SJSA1 (cell line): ENCODE measurements around the gene TMEM182. TPM values are rescaled to one million over a fixed set of nuclear protein-coding genes. Genes with fewer than 3 reads are reported as not detected.

Source experiments
- DNase-seq, 2 experiments: peaks; one replicate each; pipeline ENCODE4 v3.0.0-alpha.2; 2015 to 2020; ENCODE audit warnings: low spot score in 2 of 2, low read depth in 1 of 2
- H3K27ac ChIP-seq: fragments of 250-450 bp; sonication (Bioruptor Pico); 2 replicates; pipeline ENCODE4 v1.5.1; 2020; ENCODE audit warnings: mild to moderate bottlenecking, moderate library complexity
- H3K27me3 ChIP-seq: fragments of 250-450 bp; sonication (Bioruptor Pico); replicated peaks from 2 replicates; pipeline ENCODE4 v1.5.1; 2020; ENCODE audit warnings: mild to moderate bottlenecking, moderate library complexity
- H3K36me3 ChIP-seq: fragments of 250-450 bp; sonication (Bioruptor Pico); 2 replicates; pipeline ENCODE4 v1.5.1; 2020; ENCODE audit warnings: mild to moderate bottlenecking
- H3K4me1 ChIP-seq: fragments of 250-450 bp; sonication (Bioruptor Pico); replicated peaks from 2 replicates; pipeline ENCODE4 v1.6.1; 2021; ENCODE audit warnings: mild to moderate bottlenecking
- H3K4me3 ChIP-seq: fragments of 250-450 bp; sonication (Bioruptor Pico); 2 replicates; pipeline ENCODE4 v1.5.1; 2020; ENCODE audit warnings: mild to moderate bottlenecking
- H3K9me3 ChIP-seq: fragments of 250-450 bp; sonication (Bioruptor Pico); replicated peaks from 2 replicates; pipeline ENCODE4 v1.5.1; 2020; ENCODE audit warnings: mild to moderate bottlenecking
- total RNA-seq: library from RNA; depleted of rRNA; stranded (reverse); fragments of >200 nt; shearing (Covaris generic); gene quantifications from 2 replicates; pipeline ENCODE4 v1.2.3, GENCODE V29; 2014; rRNA removed

Gene TMEM182
- total RNA-seq, 1 experiment from 2014 or later = 2.9 TPM

GRCh38 chr2:102837626-102838198 is 75.9 kb downstream of the TMEM182 start:
- no peak for DNase-seq
- no peak overlapping the region for H3K27ac ChIP-seq
- H3K4me1 ChIP-seq = no peaks in the 10 kb centered on the region

GRCh38 chr2:102839668-102840388 is 78.0 kb downstream of the TMEM182 start:
- H3K4me1 ChIP-seq = no peaks in the 10 kb centered on the region
- DNase-seq = peak in 1 of 2 experiments; percentile 31
- H3K27me3 ChIP-seq = no peaks in the 10 kb centered on the region
- no peak overlapping the region for H3K27ac ChIP-seq
- no peak overlapping the region for H3K4me3 ChIP-seq
- H3K9me3 ChIP-seq = no peaks in the 10 kb centered on the region
- no peaks in the 10 kb centered on the region for H3K36me3 ChIP-seq

More at GRCh38 chr2:102837626-102838198, 75.9 kb downstream of the TMEM182 start:
- H3K27me3 ChIP-seq = no peaks in the 10 kb centered on the region
- no peaks in the 10 kb centered on the region for H3K9me3 ChIP-seq
- H3K36me3 ChIP-seq = no peaks in the 10 kb centered on the region
- H3K4me3 ChIP-seq = no peak overlapping the region

GRCh38 chr2:102841107-102841840 is 79.4 kb downstream of the TMEM182 start:
- Histone ChIP-seq H3K36me3 (no peaks in the 10 kb centered on the region), H3K27me3 (no peaks in the 10 kb centered on the region), H3K9me3 (no peaks in the 10 kb centered on the region), H3K4me3 (no peak overlapping the region), H3K4me1 (no peaks in the 10 kb centered on the region), H3K27ac (no peak overlapping the region)
- DNase-seq = peak in 1 of 2 experiments; percentile 5

- no peaks in the 10 kb centered on the region for H3K27me3 ChIP-seq
- H3K4me3 ChIP-seq = no peak overlapping the region
- no peaks in the 10 kb centered on the region for H3K36me3 ChIP-seq
- H3K9me3 ChIP-seq = no peaks in the 10 kb centered on the region
- no peaks in the 10 kb centered on the region for H3K4me1 ChIP-seq
- H3K27ac ChIP-seq = no peak overlapping the region
- DNase-seq = no peak
Measured at GRCh38 chr2:102843764-102844443, 82.1 kb downstream of the TMEM182 start.

- no peaks in the 10 kb centered on the region for H3K4me1 ChIP-seq
- H3K36me3 ChIP-seq = no peaks in the 10 kb centered on the region
- H3K27ac ChIP-seq = no peak overlapping the region
- H3K9me3 ChIP-seq = no peaks in the 10 kb centered on the region
- H3K4me3 ChIP-seq = no peak overlapping the region
- no peaks in the 10 kb centered on the region for H3K27me3 ChIP-seq
- no peak for DNase-seq
Measured at GRCh38 chr2:102844911-102845310, 83.1 kb downstream of the TMEM182 start.

- no peak overlapping the region for H3K4me3 ChIP-seq
- H3K27ac ChIP-seq = no peak overlapping the region
- peak; percentile 37 to 68 for DNase-seq
- H3K4me1 ChIP-seq = no peaks in the 10 kb centered on the region
- no peaks in the 10 kb centered on the region for H3K36me3 ChIP-seq
- H3K27me3 ChIP-seq = no peaks in the 10 kb centered on the region
- no peaks in the 10 kb centered on the region for H3K9me3 ChIP-seq
Measured at GRCh38 chr2:102848366-102848839, 86.6 kb downstream of the TMEM182 start.

- DNase-seq = no peak
Measured at GRCh38 chr2:102850888-102851287, 89.1 kb downstream of the TMEM182 start.

GRCh38 chr2:102852867-102853266 is 91.0 kb downstream of the TMEM182 start:
- H3K4me1 ChIP-seq = no peaks in the 10 kb centered on the region
- no peak for DNase-seq
- H3K27me3 ChIP-seq = no peaks in the 10 kb centered on the region
- H3K4me3 ChIP-seq = no peak overlapping the region
- H3K9me3 ChIP-seq = no peaks in the 10 kb centered on the region
- H3K27ac ChIP-seq = no peak overlapping the region
- H3K36me3 ChIP-seq = no peaks in the 10 kb centered on the region

More at GRCh38 chr2:102850888-102851287, 89.1 kb downstream of the TMEM182 start:
- no peak overlapping the region for H3K4me3 ChIP-seq
- H3K27me3 ChIP-seq = no peaks in the 10 kb centered on the region
- H3K4me1 ChIP-seq = no peaks in the 10 kb centered on the region
- H3K9me3 ChIP-seq = no peaks in the 10 kb centered on the region
- H3K36me3 ChIP-seq = no peaks in the 10 kb centered on the region
- no peak overlapping the region for H3K27ac ChIP-seq

Other genes with a start within 250 kb of the TMEM182 start
- gene SLC9A2, start 142.5 kb upstream of the TMEM182 start, total RNA-seq = 0.03 TPM in 1 of 2 replicates, not detected in the other